ACHN (cell line): Measurements from ENCODE around the gene SGPL1.
A peak's percentile ranks its signal among the peaks of the same experiment; 100 is the strongest.
"Not testable (repeated sequence)": the region's sequence is repeated elsewhere in the genome, so short reads cannot be mapped to it uniquely, and the experiment has no call there.

Experiments used
- DNase-seq: peaks from one replicate; pipeline ENCODE4 v3.0.0-alpha.2; 2015
- in situ Hi-C: cut with HindIII; loops from 2 replicates; pipeline ENCODE4 v1.10.0; 2017; ENCODE audit warnings: low sequenced_read_pairs, low pct_ligation_motif_present, low pct_unique_long_range_greater_than_20kb

The SGPL1 gene

DNA sequence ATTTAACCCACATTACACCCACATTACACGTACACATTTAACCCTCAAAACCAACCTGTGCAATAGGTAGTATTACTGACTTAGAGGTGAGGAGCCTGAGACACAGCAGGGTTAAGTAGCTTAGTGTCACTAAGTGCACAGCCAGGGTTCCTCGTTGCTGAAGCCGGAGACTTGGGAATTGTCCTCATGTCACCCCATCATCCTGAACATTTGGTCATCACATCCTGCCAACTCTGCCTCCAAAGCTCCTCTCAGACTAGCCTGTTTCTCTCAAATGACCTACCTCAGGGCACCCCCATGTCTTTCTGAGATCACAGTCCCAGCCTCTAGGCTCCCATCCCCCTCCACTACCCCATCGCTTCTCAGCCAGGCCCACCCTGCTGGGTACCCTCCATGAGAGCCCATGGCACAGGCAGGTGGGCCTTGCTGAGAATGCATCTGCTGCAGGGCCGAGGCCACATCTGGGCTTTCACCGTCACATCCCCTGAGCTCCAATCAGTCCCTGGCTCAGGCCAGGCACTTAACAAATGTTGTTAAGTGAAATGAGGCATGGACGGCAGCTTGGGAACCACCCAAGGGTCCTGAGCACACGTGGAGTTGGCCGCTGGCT is 93.7 kb downstream of the SGPL1 start:
- no peak for DNase-seq
- in situ Hi-C loops, result no loop called here

DNA sequence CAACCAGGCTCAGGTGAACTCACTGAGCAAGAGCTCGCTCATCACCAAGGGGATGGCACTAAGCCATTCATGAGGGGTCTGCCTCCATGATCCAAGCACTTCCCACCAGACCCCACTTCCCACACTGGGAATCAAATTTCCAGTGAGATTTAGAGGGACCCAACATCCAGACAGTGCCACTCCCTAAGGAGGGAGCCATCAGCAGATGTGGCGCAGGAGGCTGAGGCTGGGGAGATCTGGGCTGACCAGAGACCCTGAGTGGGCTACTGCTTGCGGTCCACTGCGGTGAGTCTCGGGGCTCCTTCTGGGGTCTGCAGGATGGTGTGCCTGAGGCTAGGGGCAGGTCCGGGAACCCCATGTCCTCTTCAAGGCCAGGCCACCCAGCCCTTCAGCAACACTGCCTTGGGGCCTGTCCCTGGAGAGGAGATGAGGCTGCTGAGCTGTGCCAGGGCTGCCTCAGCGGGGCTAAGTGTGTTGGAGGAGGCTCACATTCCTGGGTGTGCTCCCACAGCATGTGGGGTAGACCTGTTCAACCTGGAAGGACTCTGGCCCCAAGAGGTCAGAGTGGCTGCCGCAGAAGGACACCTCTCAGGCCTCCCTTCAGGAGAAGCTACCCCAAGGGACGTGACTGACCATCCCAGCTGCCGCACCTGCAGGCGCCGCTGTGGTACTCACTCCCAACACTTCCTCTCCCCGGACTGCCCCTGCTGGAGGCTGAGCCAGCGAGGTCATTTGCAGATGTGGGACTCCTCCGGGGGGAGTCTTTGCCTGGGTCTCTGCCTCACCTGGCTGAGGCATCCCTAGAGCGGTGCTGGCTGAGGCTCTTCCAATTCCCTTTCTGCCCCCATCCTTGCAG is 95.0 kb downstream of the SGPL1 start:
- no peak for DNase-seq
- in situ Hi-C loops, result no loop called here

DNA sequence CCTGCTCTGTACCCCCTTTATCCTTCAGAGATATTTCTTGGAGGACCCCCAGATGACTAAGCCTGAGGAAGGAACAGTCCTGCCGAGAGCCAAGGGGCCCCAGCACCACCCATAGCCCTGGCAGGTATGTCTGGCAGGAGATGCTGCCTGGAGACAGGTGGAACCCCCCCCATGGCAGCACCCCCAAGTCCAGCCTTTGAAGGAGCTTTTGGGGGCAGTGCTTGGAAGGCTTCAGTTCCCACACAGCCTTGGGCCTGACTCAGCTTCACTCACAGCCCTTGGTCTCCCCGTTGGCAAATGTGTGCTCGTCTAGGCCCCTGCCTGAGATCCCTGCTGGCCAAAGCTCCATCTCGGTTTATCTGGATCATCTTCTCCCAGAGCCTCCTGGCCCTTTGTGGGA is 95.6 kb downstream of the SGPL1 start:
- in situ Hi-C loops, result no loop called here
- DNase-seq, result no peak

DNA sequence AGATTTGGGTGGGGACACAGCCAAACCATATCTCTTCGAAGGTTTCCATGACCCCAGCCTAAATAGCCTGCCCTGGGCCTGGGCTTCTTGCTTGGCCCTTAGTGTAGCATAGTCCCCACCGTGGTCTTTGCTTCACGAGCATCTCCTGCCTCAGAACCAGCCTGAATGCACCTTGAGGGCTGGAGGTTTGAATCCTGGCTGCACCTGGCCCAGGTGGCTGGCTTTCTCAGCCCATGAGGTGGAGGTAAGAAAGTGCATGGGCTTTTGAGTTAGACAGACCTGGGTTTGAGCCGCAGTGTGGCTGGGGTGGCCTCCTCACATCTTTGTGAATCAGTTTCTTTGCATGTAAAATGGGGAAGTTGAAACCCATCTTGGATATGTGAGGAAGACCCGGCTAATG is 96.8 kb downstream of the SGPL1 start:
- no peak for DNase-seq
- in situ Hi-C loops, result no loop called here

DNA sequence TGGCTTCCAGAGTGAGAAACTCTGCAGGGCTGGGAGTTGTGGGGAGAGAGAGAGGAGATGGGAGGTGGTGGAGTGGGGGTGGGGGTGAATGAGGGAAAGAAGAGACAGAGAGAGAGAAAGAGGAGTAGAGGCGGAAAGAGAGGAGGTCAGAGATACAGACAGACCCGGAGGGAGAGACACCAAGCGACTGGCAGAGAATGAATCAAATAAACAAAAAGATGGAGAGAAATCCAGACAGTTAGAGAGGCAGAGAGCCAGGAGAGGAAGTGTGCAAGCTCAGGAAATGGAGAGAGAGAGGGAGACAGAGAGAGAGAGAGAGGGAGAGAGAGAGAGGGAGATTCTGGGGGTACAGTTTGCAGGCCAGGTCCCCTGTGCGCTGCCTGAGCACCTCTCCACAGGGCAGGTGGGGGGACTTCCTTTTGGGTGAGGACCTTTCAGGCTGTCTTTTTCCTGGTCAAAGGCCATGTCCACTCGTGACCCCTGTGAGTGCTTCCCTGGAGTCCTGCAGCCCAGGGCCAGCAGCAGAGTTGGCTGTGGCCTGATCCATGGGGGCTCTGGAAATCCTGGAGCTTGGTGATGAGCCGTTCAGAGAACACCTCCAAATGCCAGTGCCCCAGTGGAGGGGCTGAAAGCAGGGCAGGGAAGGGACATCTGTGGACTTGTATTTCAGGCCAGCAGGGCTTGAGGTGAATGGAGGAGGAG is 97.6 kb downstream of the SGPL1 start:
- in situ Hi-C loops, result no loop called here
- no peak for DNase-seq

DNA sequence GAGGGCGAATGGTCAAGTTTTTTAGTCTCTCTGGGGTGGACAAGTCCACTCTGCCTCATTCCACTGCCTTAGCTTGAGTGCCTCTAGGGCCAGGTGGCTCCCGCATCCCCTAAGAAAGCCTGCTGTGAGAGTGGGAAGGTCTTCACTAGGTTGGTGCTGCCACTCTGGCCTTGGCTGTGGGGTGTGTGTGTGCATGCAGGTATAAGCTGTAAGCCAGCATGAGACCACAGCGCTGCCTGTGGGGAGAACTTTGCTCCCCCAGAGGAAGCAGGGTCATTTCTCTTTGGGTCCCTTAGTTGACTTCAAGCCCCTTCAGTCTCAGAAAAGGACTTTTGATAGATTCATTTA is 98.1 kb downstream of the SGPL1 start:
- in situ Hi-C loops, result no loop called here
- no peak for DNase-seq

DNA sequence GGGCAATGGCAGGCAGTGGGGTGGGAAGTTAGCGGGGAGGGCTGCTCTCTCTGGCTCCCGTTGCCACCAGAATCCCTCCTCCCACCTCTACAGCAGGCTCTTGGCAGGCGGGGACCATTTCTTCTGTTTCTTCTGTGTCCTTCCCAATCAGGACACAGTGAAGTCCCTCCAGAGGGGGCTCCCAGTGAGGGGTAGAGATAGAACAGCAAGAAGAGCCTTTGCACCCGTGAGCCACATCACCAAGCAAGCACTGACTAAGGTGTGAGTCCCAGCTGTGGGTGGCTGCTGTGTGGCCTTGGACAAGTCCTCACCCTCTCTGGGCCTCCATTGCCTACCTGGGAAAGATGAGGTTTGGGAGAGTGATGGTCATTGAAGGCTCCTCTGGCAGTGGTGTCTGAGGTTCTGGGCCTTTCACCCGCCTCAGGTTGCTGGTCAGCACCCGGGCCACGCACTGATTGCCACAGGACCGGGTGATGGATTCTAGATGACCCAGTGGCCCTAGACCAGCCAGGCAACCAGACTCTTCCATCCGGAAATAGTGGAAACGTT is 98.6 kb downstream of the SGPL1 start:
- DNase-seq, result no peak
- in situ Hi-C loops, result no loop called here

DNA sequence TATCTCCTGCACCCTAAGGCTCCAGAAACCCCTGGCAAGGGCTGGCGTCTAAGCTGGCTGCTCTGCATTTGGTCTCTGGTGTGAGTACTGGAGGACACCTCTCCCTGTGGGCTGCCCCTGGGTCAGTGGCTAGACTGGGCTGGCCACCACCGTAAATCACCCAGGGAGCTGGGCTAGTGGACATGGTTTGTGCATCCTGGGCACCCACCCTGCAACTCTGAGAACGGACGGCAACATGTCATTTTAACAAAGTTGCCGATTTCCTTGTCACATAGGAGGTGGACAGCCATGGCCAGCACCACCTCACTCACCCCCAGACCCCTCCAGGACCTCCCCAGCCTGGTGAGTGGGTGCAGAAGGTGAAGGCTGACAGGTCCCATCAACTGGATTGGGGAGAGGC is 99.5 kb downstream of the SGPL1 start:
- DNase-seq, result no peak
- in situ Hi-C loops, result no loop called here

DNA sequence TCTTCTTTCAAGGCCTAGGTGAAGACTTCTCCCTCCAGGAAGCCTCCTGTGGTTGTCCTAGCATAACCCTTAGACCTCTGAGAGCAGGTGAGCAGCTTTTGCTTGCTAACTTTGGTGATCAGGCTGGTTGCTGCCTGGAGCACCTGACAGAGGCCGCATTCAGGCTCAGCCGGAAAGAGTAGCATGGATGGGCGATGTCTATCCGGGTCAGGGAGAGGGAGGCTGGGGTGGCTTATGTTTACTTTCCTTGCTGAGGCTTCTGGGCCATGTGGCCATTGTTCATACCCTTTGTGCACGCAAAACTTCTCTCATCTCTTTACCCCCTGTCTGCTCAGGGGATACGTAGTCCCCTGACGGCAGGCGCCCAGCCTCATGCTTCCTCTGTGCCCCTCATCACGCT is 100.1 kb downstream of the SGPL1 start:
- in situ Hi-C loops, result no loop called here
- DNase-seq, result no peak

DNA sequence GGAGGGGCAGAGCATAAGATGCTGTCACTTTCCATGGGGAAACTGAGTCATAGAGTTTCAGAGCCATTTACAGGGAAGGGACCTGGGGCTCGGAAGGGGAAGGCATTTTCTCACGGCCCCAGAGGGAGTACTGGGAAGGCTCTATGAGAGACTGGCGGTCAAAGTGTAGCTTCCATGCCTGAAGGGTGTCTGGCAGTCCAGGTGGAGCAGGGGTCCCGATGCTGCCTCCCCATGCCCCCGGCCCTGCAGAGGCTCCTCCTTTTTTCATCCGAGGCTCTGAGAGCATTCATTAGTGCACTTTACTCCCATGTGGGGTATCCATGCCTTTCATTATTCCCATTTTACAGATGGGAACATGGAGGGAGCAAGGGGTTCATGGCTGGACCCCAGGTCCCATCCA is 100.5 kb downstream of the SGPL1 start:
- DNase-seq, result no peak
- in situ Hi-C loops, result no loop called here

DNA sequence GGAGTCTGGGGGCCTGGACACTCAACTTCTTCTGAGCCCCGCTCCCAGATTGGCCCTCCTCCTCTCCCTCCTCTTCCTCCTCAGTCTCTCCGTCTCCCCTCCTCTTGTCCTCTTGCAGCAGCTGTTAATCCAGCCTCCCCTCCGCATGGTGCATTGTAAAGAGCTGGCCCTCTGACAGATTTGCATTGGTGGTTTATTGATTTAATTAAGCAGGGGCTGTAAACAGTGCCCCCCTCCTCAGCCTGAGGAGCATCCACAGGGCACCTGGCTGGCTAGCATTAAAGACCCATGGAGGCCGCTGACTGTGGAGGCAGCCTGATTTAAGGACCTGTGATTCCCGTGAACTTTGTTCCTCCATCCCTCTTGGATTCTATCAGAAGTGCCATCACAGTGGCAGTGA is 101.5 kb downstream of the SGPL1 start:
- in situ Hi-C loops, result no loop called here
- no peak for DNase-seq

DNA sequence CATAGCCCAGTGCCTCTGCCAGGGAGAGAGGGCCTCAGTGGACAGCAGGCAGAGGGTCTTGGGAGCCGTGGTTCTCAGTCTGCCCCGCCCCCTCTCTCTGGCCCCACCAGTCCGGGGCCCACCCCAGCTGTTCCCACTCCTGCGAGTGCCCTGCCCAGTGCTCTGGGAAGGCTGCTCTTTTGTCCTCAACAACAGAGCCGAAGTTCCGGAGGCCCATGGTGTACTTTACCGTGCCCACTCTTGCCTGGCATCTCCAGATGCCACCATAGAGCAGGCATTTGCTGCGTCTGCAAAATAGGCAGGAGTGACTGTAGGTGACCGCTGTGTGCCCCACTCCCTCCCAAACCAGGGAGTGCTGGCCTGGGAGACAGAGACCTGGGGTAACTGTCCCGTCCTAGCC is 101.9 kb downstream of the SGPL1 start:
- no peak for DNase-seq
- in situ Hi-C loops, result no loop called here

DNA sequence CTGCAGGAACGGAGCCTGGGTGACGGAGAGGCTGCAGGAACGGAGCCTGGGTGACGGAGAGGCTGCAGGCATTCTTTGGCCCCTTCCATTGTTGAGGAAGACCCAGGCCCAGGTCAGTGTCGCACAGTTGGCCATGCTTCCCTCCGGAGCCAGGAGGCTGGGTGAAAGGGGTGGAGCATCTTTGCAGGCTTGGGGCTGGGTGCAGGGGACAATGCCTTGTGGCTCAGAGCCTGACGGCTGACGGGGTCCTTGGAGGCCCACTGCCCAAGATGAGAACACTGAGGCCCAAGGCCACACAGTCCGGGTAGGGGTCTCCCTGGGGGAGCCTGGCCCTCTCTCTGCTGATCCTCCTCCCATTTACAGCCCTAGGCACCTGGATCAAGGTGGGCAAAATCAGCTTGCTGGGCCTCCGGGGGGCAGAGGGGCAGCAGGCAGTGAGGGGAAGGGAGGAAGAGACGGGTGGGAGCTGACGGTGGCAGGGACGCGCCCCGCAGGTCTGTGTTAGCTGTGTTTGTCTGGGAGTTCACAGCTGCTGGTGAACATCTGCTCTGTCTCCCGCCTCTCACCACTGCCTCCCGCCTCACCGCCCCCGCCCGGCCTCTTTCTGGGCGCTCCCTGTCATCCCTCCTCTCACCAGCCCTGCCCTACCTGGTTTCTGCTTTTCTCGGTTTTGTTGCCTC is 103.2 kb downstream of the SGPL1 start:
- in situ Hi-C loops, result no loop called here
- DNase-seq, result no peak

DNA sequence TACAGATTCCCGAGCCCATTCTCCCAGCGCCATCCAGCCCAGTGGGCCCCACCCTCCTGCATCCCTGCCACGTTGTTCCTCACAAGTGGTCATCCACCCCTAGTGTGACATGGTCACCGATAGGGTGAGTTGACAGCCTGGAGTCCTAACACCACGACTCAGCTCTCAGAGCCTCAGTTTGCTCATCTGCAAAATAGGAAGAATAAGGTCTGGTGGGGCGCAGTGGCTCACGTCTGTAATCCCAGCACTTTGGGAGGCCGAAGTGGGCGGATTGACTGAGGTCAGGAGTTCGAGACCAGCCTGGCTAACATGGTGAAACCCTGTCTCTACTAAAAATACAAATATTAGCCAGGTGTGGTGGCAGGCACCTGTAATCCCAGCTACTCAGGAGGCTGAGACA is 104.2 kb downstream of the SGPL1 start:
- DNase-seq, in situ Hi-C loops: not testable (repeated sequence)

DNA sequence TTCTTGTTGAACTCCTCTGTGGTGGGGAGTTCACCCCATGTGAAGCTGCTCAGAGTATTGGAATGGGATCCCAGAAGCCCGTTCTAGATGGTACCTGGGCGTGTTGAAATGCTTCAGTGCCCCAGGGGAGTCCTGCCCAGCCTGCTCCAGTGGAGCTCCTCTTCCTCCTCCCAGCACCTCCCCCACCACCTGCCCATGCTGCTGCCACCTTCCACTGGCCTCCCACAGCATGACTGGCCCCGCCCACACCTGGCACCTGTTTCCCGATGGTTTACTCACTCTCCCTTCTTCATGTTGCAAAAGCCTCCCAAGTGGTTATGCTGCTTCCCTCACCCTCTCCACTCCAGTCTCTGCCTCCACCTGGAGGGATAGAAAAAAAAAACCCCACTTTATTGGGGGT is 104.8 kb downstream of the SGPL1 start:
- no peak for DNase-seq
- in situ Hi-C loops, result no loop called here

DNA sequence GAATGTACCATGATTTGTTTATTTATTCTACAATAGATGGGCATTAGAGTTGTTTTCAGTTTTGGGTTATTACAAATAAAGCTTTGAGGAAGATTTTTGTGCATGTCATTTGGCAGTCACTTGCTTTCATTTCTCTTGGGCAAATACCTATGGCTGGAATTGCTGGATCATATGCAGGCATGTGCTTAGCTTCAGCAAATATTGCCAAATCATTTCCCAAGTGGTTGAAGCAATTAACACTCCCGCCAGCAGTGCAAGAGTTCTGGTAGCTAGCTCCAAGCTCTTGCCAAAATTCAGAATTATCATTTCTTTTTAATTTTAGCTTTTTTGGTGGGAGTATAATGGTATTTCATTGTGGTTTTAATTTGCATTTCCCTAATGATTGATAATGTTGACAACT is 105.5 kb downstream of the SGPL1 start:
- in situ Hi-C loops, result no loop called here
- no peak for DNase-seq

DNA sequence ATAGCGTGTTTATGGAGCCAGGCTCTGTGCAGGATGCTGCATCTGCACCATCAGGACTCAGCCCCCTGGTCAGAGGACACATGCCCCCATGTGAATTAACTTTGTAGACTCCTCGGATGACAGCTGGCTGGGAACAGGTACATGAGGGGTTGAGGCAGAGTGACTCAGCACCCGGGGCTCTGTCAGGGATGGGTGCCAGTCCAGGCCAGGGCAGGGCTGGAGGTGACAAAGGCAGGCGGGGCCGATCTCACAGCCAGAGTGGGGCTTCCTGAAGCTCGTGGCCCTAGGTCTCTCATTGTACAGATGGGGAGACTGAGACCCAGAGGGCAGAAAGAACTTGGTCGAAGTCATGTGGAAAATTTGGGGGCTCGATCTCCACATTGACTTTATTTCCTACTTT is 107.9 kb downstream of the SGPL1 start:
- in situ Hi-C loops, result no loop called here
- DNase-seq, result no peak

DNA sequence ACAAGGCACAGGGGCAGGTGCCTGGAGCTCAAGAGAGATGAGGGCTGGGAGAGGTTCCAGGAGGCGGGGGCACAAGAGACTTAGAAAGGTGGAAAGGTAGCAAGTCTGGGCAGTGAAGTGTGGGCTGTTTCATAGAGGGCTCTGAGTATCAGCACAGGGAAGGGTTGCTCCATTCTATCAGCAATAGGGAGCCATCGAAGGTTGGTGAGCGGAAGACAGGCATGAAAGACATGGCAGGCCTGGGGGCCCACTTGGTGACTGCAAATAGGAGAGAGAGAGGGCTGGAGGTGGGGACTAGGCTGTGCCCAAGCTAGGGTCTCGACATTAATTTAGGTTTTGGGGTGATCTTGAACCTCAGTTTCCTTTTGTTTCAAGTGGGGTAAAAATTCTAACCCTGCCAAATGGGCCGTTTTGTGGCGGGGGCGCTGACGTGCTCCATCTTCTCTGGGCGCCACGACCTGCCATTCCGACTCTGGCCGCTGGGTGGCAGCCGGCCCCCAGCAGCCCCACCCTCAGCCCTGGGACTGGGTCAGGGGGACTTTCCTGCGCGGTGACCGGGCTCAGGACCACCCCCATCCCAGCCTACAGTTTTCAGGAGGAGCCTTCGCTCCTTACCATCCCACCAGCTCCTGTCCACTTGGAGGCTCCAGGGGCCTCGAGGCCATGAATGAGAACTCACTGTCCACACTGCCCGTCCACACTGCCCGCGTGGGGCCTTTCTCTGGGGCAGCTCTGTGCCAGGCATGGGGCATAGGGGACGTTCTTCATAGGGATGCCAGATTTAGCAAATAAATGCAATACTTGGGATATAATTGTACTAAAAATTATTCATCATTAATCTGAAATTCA is 109.9 kb downstream of the SGPL1 start:
- DNase-seq, result peak; percentile 39
- in situ Hi-C loops, result no loop called here
